ENCODE results near the gene OTUD4.
"Not testable (repeated sequence)": the region's sequence is repeated elsewhere in the genome, so short reads cannot be mapped to it uniquely, and the experiment has no call there.

OTUD4 gene, protein sequence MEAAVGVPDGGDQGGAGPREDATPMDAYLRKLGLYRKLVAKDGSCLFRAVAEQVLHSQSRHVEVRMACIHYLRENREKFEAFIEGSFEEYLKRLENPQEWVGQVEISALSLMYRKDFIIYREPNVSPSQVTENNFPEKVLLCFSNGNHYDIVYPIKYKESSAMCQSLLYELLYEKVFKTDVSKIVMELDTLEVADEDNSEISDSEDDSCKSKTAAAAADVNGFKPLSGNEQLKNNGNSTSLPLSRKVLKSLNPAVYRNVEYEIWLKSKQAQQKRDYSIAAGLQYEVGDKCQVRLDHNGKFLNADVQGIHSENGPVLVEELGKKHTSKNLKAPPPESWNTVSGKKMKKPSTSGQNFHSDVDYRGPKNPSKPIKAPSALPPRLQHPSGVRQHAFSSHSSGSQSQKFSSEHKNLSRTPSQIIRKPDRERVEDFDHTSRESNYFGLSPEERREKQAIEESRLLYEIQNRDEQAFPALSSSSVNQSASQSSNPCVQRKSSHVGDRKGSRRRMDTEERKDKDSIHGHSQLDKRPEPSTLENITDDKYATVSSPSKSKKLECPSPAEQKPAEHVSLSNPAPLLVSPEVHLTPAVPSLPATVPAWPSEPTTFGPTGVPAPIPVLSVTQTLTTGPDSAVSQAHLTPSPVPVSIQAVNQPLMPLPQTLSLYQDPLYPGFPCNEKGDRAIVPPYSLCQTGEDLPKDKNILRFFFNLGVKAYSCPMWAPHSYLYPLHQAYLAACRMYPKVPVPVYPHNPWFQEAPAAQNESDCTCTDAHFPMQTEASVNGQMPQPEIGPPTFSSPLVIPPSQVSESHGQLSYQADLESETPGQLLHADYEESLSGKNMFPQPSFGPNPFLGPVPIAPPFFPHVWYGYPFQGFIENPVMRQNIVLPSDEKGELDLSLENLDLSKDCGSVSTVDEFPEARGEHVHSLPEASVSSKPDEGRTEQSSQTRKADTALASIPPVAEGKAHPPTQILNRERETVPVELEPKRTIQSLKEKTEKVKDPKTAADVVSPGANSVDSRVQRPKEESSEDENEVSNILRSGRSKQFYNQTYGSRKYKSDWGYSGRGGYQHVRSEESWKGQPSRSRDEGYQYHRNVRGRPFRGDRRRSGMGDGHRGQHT

GRCh38 chr4:145180298-145181090, at the start of gene OTUD4:
TSS of gene OTUD4 (minus strand) at chr4:145180589. CDS start at chr4:145179973, 616 bp downstream.
- DNase-seq (ENCODE audit: low spot score) = peak; percentile 93

DNA sequence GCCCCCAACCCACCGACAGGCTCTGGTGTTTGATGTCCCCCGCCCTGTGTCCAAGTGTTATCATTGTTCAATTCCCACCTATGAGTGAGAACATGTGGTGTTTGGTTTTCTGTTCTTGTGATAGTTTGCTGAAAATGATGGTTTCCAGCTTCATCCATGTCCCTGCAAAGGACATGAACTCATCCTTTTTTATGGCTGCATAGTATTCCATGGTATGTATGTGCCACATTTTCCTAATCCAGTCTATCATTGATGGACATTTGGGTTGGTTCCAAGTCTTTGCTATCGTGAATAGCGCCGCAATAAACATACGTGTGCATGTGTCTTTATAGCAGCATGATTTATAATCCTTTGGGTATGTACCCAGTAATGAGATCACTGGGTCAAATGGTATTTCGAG, 42.8 kb upstream of the OTUD4 start:
- DNase-seq (ENCODE audit: low spot score) = not testable (repeated sequence)

DNA sequence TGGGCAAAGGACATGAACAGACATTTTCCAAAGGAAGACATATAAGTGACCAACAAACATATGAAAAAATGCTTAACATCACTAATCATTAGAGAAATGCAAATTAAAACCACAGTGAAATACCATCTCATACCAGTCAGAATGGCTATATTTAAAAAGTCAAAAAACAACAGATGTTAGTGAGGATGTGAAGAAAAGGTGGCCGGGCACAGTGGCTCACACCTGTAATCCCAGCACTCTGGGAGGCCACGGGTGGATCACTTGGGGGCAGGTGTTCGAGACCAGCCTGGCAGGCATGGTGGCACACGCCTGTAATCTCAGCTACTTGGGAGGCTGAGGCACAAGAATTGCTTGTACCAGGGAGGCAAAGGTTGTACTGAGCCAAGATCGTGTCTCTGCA, 41.1 kb upstream of the OTUD4 start:
- not testable (repeated sequence) for DNase-seq (ENCODE audit: low spot score)

- no peak for DNase-seq (ENCODE audit: low spot score)
Measured at GRCh38 chr4:145219090-145219489, 38.7 kb upstream of the OTUD4 start.

DNA sequence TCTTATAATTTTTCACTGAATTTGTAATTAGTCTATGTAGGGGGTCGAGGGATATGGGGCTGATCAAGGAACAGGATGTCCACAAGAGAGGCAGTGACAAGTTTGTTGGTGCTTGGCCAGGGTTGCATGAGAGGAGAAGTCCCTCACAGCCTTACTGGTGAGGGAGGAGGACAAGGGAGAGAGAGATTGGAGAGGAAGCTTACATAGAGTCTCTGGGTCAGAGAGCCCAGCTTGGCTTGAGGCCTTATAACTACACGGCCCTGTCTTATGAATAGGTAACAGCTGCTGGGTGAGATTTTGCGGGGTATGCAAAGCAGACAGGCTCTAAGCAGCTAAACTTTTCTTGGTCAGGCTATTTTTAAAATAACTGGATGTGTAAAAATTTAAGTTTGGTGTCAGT, 37.9 kb upstream of the OTUD4 start:
- DNase-seq (ENCODE audit: low spot score) = no peak

DNA sequence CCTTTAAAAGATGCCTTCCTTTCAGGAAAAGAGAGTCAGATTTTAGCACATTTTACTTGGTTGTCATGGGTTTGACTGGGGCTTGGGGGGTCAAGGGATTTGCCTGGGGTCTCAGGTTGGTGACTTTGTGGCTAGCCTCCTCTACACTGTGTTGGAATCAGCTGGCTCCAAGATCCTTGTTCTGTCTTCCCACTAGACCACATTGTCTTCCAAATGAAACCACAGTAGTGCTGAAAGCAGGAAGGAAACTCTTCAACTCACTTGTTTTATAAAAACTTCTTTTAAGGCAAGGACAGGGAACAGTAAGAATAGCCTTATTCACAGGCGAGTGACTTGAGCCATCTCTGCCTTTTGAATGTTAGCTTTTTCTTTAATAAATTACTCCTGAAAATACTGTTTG, 37.0 kb upstream of the OTUD4 start:
- DNase-seq (ENCODE audit: low spot score) = no peak

- DNase-seq (ENCODE audit: low spot score) = peak; percentile 26
Measured at GRCh38 chr4:145216535-145216934, 36.1 kb upstream of the OTUD4 start.

GRCh38 chr4:145213245-145213644, 32.9 kb upstream of the OTUD4 start:
- no peak for DNase-seq (ENCODE audit: low spot score)

- DNase-seq (ENCODE audit: low spot score) = no peak
Measured at GRCh38 chr4:145207934-145208333, 27.5 kb upstream of the OTUD4 start.

DNA sequence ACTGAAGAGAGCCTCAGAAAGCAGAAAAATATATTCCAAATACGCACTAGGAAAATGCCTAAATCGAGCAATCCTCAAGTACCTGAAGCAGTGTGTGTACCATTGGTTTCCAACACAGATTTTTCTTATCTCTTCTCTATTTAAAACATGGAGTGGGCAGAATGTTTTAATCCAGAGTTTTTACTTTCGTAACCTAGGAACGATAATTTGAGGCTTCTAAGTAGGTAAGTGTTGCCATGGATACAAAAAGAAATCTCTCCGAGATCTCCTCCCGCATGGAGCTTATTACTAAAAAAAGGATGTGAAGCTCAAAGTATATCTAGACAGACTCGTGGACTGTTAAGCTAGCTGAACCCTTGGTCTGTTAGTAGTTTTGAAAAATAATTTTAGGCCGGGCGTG, 23.0 kb upstream of the OTUD4 start:
- no peak for DNase-seq (ENCODE audit: low spot score)

- DNase-seq (ENCODE audit: low spot score) = no peak
Measured at GRCh38 chr4:145200366-145200765, 20.0 kb upstream of the OTUD4 start.

GRCh38 chr4:145199051-145199716, 18.8 kb upstream of the OTUD4 start:
- no peak for DNase-seq (ENCODE audit: low spot score)

DNA sequence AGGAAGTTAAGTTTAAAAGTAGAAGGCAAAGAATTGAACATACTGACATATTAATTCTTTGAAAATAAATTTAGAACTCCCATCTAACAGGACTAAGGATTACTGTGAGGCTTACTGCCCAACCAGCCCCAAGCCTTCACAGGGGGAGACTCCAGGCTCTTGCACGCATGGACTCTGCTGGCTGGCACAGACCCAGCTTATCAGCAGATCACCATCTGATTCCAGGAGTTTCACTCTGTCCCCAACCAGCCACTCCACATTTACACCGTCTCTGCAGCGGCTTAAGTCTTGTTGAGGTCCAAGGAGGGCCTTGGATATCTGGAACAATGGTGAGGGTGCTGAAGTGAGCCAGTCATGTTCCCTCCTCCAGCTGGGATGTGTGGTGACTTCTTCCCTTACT, 16.4 kb upstream of the OTUD4 start:
- DNase-seq (ENCODE audit: low spot score) = no peak

DNA sequence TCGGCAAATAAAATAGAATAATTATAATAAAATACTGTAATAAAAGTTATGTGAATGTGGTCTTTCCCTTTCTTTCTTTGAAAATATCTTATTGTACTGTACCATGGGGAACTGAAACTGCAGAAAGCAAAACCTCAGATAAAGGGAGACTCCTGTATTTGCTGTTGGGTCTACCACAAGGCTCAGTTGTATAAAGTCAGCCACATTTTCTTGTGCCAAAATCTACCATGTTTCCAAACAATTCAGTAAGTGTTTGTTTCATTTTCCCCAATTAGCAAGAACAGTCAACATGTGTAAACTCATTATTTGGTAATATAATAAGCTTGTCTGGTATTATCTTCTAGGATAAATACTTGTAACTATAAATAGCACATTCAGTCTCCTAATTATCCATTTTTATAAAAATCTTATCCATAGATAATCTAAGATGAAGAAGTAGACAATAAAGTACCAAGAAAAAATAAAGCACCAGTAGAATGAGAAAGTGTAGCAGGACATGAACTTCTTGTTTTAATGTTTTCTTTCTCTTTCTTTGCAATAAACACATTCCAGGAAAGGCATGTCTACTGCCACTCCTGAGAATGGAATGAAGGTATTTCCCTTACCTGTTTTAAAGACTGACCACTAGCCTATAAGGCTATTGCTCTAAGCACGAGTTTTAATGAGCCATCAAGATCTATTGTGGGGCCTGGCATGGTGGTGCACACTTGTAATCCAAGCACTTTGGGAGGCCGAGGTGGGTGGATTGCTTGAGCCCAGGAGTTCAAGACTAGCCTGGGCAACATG, 15.0 kb upstream of the OTUD4 start:
- DNase-seq (ENCODE audit: low spot score) = no peak

DNA sequence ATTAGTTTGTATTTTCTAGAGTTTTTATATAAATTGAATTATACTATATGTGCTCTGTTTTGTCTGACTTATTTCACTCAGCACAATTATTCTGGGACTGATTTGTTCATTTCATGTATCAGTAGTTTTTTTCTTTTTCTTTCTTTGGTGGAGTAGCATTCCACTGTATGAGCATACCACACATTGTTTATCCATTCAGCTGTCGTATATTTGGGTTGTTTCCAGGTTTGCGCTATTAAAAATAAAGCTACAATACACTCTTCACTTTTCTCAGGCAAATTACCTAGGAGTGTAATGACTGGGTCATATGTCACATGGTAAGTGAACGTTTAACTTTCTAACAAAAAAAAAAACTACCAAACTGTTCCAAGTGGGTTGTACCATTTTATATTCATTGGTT, 9.6 kb upstream of the OTUD4 start:
- DNase-seq (ENCODE audit: low spot score) = no peak

- no peak for DNase-seq (ENCODE audit: low spot score)
Measured at GRCh38 chr4:145186729-145187128, 6.3 kb upstream of the OTUD4 start.

DNA sequence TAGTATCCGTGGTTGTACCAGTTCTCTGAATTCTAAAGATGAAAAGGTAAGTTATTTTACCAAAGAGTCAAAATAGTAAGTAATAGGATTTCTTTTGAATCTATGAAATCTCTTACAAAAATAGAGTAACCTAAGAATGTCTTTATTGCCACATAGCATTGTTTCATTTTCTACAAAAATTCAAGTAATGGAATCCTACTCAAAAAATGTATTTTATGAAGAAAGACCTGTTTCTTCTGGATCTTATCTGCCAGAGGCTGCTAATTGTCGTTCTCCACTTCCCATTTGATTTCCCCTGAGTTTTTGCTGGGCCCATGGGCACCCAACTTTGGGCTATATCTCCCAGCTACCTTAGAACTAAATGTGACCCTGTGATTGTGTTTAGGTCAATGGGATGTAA, 3.2 kb upstream of the OTUD4 start:
- no peak for DNase-seq (ENCODE audit: low spot score)

DNA sequence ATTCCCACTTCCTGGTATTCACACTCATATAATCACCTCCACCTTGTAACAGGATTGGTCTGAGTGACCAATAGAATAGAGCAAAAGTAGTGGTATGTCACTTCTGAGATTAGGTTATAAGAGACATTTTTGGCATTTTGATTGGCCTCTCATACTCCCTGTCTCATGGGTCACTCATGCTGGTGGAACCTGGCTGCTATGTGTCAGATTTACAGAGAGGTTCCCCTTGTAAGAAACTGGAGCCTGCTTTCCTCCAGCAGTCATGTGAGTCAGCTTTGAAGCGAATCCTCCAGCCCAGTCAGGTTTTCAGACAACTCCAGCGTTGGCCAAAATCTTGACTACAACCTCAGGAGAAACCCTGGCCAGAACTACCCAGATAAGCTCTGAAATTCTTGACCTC, 2.6 kb upstream of the OTUD4 start:
- no peak for DNase-seq (ENCODE audit: low spot score)

DNA sequence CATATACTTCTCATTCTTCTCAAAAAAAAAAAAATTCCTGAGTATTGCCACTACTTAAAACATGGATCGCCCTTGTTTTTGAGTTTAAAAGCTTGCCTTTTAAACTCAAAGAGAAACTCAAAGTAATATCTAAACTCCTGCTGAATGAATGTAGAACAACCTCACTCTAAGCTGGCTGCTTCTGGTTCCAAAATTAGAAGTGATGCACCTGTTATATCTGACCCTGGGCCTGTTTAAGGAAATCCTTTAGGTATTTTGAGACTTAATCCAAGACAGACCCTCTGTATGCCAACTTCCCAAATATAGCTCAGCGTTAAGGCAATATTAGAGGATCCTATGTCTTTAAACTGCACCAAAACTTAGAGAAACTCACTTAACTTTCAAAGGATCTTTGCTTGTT, 1.8 kb upstream of the OTUD4 start:
- DNase-seq (ENCODE audit: low spot score) = no peak

GRCh38 chr4:145181091-145181501, 707 bp upstream of the OTUD4 start:
- DNase-seq (ENCODE audit: low spot score) = no peak
